GM12878 (cell line): ENCODE results near the gene FGGY. TPM values are rescaled to one million over a fixed set of nuclear protein-coding genes. Genes with fewer than 3 reads are reported as not detected.
"Not testable (repeated sequence)": the region's sequence is repeated elsewhere in the genome, so short reads cannot be mapped to it uniquely, and the experiment has no call there.

Experiments used
- ATAC-seq: fragments of 200-7000 bp; cut with Tn5 transposase; 3 replicates; pipeline ENCODE4 v1.9.1; 2020; ENCODE audit warnings: mild to moderate bottlenecking, moderate library complexity
- BruUV-seq: library from RNA; stranded (reverse); fragments of 400-500 nt; replicated peaks from 2 replicates; lab custom pipeline; 2021; lab: Mats Ljungman, UMichigan
- CTCF ChIA-PET: fragments of 300-600 bp; sonication (Branson Sonifier 250); formaldehyde crosslinking; extraction: SDS; loops from one replicate; lab custom pipeline; 2021; ENCODE audit warnings: inconsistent platforms; lab: Yijun Ruan, JAX
- POLR2A ChIA-PET: fragments of 350-600 bp; formaldehyde crosslinking; extraction: SDS; loops from one replicate; lab custom pipeline; 2021; ENCODE audit warnings: inconsistent platforms; lab: Charles Lee
- RAD21 ChIA-PET: fragments of 300-600 bp; sonication (Branson Sonifier 250); formaldehyde crosslinking; loops from one replicate; lab custom pipeline; 2023; ENCODE audit warnings: antibody characterized with exemption; ENCODE audit not compliant: unreplicated experiment; lab: Charles Lee
- SMC1A ChIA-PET: fragments of 300-600 bp; sonication (Branson Sonifier 250); formaldehyde crosslinking; loops from one replicate; lab custom pipeline; 2023; ENCODE audit not compliant: unreplicated experiment, uncharacterized antibody; lab: Charles Lee
- DNase-seq: peaks from one replicate; pipeline ENCODE4 v3.0.0-alpha.2; 2011; ENCODE audit warnings: low read depth, low spot score
- FAIRE-seq: peaks from 3 replicates; lab custom pipeline; 2011; peaks lifted over from hg19 to GRCh38; lab: Jason Lieb, UNC
- H2AFZ ChIP-seq: 2 replicates; pipeline ENCODE4 v1.6.0; 2011; ENCODE audit warnings: low read depth, low read length, control low read depth; ENCODE audit not compliant: control insufficient read depth
- H3K27ac ChIP-seq: 2 replicates; pipeline ENCODE4 v1.5.1; 2011; ENCODE audit warnings: control low read depth; ENCODE audit not compliant: control insufficient read depth, insufficient read depth
- H3K27me3 ChIP-seq, 2 experiments: replicated peaks in 1 of 2; 2 replicates each; pipeline versions ENCODE4 v1.6.0 to v1.6.1; 2011; ENCODE audit warnings: low read length in 1 of 2; ENCODE audit not compliant: control insufficient read depth in 2 of 2, insufficient read depth in 2 of 2
- H3K36me3 ChIP-seq, 2 experiments: 2 replicates each; pipeline ENCODE4 v1.5.1; 2011; ENCODE audit warnings: low read length in 1 of 2; ENCODE audit not compliant: control insufficient read depth in 2 of 2, insufficient read depth in 2 of 2
- H3K4me1 ChIP-seq: 2 replicates; pipeline ENCODE4 v1.6.1; 2011; ENCODE audit warnings: mild to moderate bottlenecking, low read length, moderate library complexity, mixed read lengths; ENCODE audit not compliant: control insufficient read depth, insufficient read depth
- H3K4me2 ChIP-seq: 2 replicates; pipeline ENCODE4 v1.6.0; 2011; ENCODE audit warnings: control low read depth; ENCODE audit not compliant: control insufficient read depth, insufficient read depth
- H3K4me3 ChIP-seq: fragments of 200-600 bp; sonication (generic); 2 replicates; pipeline ENCODE4 v1.5.1; 2016
- H3K79me2 ChIP-seq: 2 replicates; pipeline ENCODE4 v1.6.0; 2011; ENCODE audit warnings: low read length; ENCODE audit not compliant: control insufficient read depth, insufficient read depth
- H3K9ac ChIP-seq: 2 replicates; pipeline ENCODE4 v1.8.0; 2011; ENCODE audit warnings: low read length, control low read depth, mixed read lengths; ENCODE audit not compliant: control insufficient read depth, insufficient read depth
- H3K9me3 ChIP-seq: replicated peaks from 3 replicates; pipeline ENCODE4 v1.5.1; 2011; ENCODE audit warnings: mild to moderate bottlenecking, low read length; ENCODE audit not compliant: control insufficient read depth, insufficient read depth
- H4K20me1 ChIP-seq: 2 replicates; pipeline ENCODE4 v1.6.0; 2011; ENCODE audit not compliant: control insufficient read depth, insufficient read depth
- WGBS: methylation state at CpG from one replicate; pipeline ENCODE4 v1.1.6; 2016; ENCODE audit warnings: low lambda C conversion rate; ENCODE audit not compliant: insufficient replicate concordance, insufficient coverage; ENCODE audit errors: missing lambda C conversion rate; 5-methylcytosine and 5-hydroxymethylcytosine counted together
- in situ Hi-C: fragments of 300-500 bp; cut with MboI; formaldehyde crosslinking; loops from 9 replicates; pipeline ENCODE4 v1.14.3; 2018; ENCODE audit warnings: mixed read lengths
- intact Hi-C: fragments of 100-400 bp; cut with micrococcal nuclease; formaldehyde crosslinking; loops from one replicate; pipeline ENCODE4 v1.14.2; 2022; ENCODE audit not compliant: unreplicated experiment
- polyA plus RNA-seq, 11 experiments: library from polyadenylated mRNA; depleted of rRNA in 4 of 11; unstranded in 6 of 11; stranded (reverse) in 5 of 11; fragments of >200 nt; fragmentation: Nextera tagmentation in 4 of 11; fragmentation: Illumina TruSeq in 1 of 11; extraction: Ambion mirVana in 4 of 11; extraction: Trizol in 1 of 11; gene quantifications; 1 replicate in 1 of 11; 2 replicates in 10 of 11; pipeline versions ENCODE4 v1.2.1 to v1.2.3, GENCODE V29; 2011 to 2016; ENCODE audit warnings: inconsistent platforms in 2 of 11, missing spikeins in 2 of 11, low read depth in 1 of 11
- total RNA-seq, 4 experiments: library from RNA; depleted of rRNA in 3 of 4; stranded (reverse); fragments of >200 nt in 3 of 4; fragmentation: Illumina TruSeq in 1 of 4; extraction: Trizol in 1 of 4; gene quantifications; 2 replicates each; pipeline versions ENCODE4 v1.2.1 to v1.2.3, GENCODE V29; 2013 to 2021

The FGGY gene
- total and polyA plus RNA-seq, 10 of the 15 experiments (the other 5 are each of a cell fraction or from before 2014, with no cell fraction given) = 6.2 to 11.9 (median 7.5) TPM

GRCh38 chr1:59462942-59463341, 166.0 kb downstream of the FGGY start:
- POLR2A ChIA-PET, H4K20me1 ChIP-seq, H3K36me3 ChIP-seq, FAIRE-seq, H2AFZ ChIP-seq, H3K4me3 ChIP-seq, CTCF ChIA-PET, in situ Hi-C loops, H3K4me1 ChIP-seq, H3K4me2 ChIP-seq, H3K79me2 ChIP-seq, H3K9me3 ChIP-seq, H3K27me3 ChIP-seq, intact Hi-C loops, BruUV-seq, H3K9ac ChIP-seq, ATAC-seq, DNase-seq, H3K27ac ChIP-seq, RAD21 ChIA-PET, SMC1A ChIA-PET: not testable (repeated sequence)
- WGBS = no CpG with 5 or more reads among the region's 2 CpGs

- POLR2A ChIA-PET, H3K9ac ChIP-seq, intact Hi-C loops, RAD21 ChIA-PET, DNase-seq, in situ Hi-C loops, H2AFZ ChIP-seq, H3K4me3 ChIP-seq, FAIRE-seq, H3K79me2 ChIP-seq, H3K4me1 ChIP-seq, BruUV-seq, H3K27me3 ChIP-seq, H3K9me3 ChIP-seq, H4K20me1 ChIP-seq, SMC1A ChIA-PET, CTCF ChIA-PET, H3K4me2 ChIP-seq, H3K27ac ChIP-seq, ATAC-seq, H3K36me3 ChIP-seq: not testable (repeated sequence)
These were observed 168.6 kb downstream of the FGGY start for GRCh38 chr1:59465478-59465877.
